ENCODE measurements around the gene TBC1D12.
"Not testable (repeated sequence)": the region's sequence is repeated elsewhere in the genome, so short reads cannot be mapped to it uniquely, and the experiment has no call there.

TBC1D12 gene

GRCh38 chr10:94549221-94549620 is 146.9 kb downstream of the TBC1D12 start:
- no peak for DNase-seq

GRCh38 chr10:94567714-94568307 is 165.5 kb downstream of the TBC1D12 start:
- not testable (repeated sequence) for DNase-seq

- no peak for DNase-seq
These were observed 168.7 kb downstream of the TBC1D12 start for GRCh38 chr10:94571081-94571480.

- no peak for DNase-seq
These were observed 169.2 kb downstream of the TBC1D12 start for GRCh38 chr10:94571528-94571927.

GRCh38 chr10:94578790-94579189 is 176.4 kb downstream of the TBC1D12 start:
- DNase-seq: no peak

GRCh38 chr10:94583124-94583523 is 180.8 kb downstream of the TBC1D12 start:
- no peak for DNase-seq
